HG03558 (cell line): ENCODE measurements around the gene DNAJB6.
"Not testable (repeated sequence)": the region's sequence is repeated elsewhere in the genome, so short reads cannot be mapped to it uniquely, and the experiment has no call there.

Experiments
- ATAC-seq: cut with Tn5 transposase; IDR thresholded peaks from one replicate; pipeline ENCODE4 v1.9.1; 2021; ENCODE audit warnings: moderate number of reproducible peaks; ENCODE audit not compliant: unreplicated experiment; ENCODE audit errors: extremely low read depth

Gene DNAJB6

DNA sequence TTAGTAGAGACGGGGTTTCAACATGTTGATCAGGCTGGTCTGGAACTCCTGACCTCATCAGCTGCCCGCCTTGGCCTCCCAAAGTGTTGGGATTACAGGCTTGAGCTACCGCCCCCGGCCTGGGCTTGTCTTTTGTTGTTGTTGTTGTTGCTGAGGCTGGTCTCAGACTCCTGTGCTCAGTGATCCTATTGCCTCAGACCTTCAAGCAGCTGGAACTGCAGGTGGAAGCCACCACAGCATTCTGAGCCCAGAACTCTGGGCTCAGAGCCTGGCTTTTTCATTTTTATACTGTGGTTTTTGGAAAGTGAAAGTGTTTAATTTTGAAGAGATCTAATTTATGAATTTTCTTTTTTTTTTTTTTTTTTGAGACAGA lies 16.2 kb upstream of the DNAJB6 start:
- ATAC-seq: no peak

DNA sequence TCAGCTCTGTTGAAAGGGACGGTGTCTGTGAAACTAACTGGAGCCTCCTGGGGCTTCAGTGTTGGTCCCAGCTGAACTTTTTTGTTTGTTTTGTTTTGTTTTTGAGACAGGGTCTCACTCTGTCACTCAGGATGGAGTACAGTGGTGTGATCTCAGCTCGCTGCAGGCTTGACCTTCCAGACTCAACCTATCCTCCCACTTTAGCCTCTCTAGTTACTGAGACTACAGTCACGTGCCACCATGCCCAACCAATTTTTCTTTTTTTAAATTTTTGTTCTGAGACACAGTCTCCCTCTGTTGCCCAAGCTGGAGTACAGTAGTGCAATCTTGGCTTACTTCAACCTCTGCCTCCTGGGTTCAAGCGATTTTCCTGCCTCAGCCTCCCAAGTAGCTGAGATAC lies 13.4 kb upstream of the DNAJB6 start:
- no peak for ATAC-seq

DNA sequence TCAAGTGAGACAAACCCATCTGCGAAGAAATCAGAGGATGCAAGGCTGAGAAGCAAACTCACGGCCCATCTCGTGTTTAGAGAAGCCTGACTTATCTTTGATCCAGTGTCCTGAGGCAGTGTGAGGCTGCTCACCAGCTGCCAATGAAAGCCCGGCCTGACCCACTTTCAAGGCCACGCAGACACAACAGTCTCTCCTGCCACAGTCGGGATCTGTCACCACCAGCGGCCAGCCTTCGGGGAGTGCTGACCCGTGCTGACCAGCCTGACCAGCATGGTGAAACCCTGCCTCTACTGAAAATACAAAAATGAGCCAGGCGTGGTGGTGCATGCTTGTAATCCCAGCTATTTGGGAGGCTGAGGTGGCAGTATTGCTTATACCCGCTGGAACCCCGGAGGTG lies 7.4 kb upstream of the DNAJB6 start:
- ATAC-seq: no peak

DNA sequence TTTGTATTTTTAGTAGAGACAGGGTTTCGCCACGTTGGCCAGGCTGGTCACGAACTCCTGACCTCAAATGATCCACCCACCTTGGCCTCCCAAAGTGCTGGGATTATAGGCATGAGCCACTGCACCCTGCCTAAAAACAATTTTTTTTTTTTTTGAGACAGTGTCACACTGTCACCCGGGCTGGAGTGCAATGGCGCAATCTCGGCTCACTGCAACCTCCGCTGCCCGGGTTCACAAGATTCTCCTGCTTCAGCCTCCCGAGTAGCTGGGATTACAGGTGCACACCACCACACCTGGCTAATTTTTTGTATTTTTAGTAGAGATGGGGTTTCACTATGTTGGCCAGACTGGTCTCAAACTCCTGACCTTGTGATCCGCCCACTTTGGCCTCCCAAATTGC lies 6.2 kb upstream of the DNAJB6 start:
- ATAC-seq: not testable (repeated sequence)

DNA sequence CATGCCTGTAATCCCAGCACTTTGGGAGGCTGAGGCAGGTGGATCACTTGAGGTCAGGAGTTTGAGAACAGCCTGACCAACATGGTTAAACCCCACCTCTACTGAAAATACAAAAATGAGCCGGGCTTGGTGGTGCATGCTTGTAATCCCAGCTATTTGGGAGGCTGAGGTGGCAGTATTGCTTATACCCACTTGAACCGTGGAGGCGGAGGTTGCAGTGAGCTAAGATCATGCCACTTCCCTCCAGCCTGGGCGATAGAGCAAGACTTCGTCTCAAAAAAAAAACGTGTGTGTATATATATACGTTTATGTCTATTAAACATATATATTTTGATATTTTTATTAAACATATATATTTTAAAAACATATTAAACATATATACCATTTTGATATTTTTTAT lies 5.8 kb upstream of the DNAJB6 start:
- ATAC-seq: not testable (repeated sequence)

DNA sequence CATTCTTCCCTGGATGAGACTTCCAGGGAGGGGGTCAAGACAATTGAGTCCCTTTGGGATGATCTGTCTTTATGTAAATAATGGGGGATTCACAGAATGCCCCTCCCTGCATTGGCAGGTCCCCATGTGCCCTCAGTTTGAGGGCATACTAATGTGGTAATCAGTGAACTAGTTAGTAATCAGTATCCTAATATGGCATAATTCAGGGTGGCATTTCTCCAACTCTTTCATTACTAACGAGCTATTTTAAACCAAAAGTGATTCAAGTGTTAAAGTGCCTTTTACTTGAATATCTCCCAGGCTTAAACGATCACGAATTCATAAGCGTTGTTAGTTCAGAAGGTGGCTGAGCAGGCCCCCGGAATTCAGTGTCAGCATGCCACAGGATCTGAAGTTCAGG lies 1.6 kb upstream of the DNAJB6 start:
- ATAC-seq: no peak

DNA sequence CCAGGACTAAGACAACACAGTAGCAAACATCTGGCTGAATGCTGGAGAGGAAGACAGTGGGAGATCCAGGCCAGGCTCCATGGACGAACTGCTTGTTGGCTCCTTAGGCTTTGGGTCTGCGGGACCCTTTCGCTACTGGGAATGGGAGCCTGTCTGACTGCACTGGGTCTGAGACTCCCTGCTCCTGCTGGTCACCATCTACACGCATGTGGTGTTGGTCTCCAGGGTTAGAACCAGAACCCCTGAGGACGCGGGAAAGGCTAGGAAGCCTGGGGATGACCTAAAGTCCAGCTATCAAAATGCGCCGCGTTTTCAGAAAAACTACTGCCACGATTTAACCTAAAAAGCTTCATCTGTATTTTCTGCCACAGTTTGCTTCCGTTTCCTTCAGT lies 817 bp upstream of the DNAJB6 start:
- ATAC-seq: no peak

DNA sequence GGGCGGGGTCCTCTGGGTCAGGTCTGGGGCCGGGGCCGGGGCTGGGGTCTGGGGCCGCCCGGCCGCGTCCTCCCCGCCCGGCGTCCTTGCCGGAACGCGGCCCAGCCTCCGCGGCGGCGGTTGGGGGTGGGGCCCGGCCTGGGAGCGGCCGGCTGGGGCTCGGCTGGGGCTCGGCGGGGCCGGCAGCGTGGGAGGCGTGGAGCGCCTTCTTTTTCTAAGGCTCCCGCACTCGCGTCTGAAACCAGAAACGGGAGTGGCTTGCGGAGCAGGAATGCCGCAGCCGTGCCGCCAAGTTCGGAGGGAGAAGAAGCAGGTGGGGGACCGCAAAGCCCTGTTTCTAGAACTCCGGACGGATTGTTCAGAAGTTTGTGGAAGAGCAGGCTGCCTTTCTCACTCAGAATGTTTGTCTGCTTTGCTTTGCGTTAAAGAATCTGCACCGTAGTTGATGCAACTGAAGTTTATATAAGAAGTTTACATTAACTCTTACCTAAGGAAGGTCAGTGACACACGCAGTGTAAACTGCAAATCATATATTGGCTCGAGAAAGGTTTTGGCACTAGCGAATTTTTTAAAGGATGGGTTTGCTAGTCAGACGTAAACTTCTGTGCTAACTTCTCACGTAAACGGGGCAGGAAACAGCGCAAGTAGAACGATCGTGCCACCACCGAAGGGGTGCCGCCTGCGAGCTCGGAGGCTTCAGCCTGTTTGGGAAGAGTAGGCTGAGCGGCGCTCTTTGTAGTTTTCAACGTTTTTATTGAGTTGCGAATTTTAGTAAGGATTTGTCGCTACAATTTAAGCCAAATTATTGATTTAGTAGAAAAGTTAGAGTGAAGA lies 729 bp downstream of the DNAJB6 start:
- ATAC-seq: no peak

DNA sequence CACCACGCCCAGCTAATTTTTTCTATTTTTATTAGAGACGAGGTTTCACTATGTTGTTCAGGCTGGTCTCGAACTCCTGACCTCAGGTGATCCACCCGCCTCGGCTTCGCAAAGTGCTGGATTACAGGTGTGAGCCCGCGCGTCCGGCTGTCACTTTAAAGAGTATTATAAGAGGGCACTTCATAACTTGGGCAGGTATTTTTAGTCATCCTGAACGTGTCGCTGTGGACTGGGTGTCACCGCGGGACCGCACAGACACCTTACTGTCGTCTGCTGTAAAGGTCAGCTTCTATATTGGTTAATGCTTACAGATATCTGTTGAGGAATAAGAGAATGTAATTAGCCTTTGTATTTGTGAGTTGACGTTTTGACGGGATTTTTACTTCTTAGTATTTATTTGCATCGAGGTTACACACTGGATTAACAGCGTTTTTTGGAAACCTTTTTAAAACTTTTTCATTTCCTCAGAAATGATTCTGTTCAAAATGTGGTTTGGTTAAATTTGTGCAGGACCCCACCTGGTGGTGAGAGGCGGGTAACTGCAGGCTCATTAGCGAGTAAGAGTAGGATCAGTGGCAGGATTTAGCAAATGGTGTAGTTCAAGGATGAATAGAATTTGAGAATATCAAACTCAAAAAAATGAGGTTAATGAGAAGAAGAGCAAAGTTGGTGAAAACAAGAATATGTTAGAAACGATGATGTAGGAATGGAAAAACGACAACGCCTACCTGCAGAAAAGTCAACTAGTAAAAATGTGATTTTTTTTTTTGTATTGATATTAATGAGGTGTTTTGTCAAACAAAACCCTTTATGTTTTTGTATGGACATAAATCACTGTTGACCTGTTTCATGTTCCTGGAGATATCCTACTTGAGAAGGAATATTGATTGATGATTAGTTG lies 3.2 kb downstream of the DNAJB6 start:
- ATAC-seq: no peak

DNA sequence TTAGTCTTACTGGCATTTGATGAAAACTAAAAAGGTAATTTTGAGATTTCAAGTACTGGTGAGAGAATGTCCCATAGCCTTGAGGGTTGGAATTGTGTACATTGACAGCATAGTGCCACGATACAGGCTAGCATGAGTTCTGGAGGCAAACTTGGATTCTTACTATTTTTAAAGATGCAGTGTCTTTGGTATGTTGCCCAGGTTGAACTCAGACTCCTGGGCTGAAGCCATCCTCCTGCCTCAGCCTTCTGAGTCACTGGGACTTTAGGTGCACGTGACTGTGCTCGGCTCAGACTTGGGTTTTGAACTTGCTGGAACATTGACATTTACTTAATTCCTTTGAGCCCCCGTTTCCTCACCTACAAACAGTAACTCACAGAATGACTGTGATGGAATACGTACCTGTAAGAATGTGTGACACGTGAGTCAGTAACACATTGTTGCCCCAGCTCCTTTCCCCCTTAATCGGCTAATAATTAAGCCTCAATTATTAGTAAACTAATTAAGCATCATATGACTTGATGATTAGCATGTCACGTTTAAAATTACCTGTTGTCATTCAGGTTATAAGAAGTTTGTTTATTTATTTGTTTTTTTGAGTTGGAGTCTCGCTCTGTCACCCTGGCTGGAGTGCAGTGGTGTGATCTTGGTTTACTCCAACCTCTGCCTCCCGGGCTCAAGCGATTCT lies 10.6 kb downstream of the DNAJB6 start:
- no peak for ATAC-seq

DNA sequence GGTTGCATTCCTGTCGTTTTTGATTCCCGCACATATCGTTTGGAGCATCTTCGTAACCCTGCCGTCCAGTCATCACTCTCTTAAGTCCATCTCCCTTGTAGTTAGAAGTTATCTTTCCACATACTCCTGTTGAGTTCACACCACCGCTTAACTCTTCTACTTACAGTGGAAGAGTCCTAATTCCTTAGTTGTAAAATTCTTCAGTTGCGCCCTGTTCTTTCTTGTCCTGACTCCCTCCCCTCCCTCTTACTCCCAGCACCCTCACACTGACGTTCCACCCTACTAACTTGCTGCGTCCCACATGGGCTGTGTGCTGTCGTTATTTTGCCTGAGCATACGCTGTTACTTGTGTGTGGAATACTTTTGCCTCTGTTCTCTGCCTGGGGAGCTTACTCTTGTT lies 11.7 kb downstream of the DNAJB6 start:
- ATAC-seq: no peak

DNA sequence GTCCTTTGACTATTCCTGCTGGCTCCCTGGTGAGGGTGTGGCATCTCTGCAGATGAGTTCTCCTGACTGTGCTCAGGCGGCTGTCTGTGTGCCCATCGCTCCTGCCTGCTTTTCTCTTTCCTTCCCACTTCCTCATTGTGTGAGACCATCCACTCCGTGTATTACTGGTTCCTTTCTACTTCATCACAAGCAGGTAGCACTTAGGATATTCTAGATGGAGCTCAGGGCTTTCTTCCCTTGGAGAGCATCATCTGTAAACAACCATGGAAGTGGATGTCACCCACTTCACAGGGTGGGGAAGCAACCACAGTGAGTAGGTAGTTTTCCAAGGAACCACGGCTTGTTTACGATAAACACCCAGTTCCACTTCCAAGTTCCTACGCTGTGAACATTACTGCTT lies 15.7 kb downstream of the DNAJB6 start:
- ATAC-seq: no peak

DNA sequence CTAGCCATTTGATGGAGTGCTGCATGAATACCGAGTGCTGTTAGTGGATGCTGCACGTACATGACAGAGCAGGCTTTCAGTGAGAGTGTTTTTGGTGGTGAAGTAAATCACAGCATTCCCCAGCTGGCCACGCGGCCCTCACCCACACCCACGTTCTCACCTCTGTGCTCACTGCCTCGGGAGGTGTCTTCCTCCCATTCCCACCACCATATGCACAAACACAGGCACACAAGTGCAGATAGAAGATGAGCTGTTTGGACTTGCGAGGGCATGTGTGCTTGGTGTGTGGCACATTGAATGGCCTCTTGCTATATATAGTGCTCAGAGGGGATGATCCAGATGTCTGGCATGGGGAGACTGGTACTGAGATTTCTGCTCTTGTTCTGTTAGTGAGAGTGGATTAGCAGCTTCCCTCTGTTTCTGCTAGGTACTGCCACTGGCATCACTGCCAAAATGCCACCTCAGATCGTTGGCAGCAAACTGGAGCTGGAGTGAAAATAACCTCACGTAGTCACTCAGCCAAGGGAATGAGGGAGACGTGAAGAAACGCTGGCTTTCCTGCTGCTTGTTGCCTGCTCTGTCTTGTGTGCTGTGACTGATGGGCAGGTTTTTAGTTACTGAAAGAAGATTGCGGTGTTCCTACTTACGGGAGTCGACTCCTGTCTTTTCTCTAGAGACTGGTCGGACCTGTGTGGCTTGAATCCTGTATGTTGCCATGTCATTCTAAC lies 19.1 kb downstream of the DNAJB6 start:
- no peak for ATAC-seq

DNA sequence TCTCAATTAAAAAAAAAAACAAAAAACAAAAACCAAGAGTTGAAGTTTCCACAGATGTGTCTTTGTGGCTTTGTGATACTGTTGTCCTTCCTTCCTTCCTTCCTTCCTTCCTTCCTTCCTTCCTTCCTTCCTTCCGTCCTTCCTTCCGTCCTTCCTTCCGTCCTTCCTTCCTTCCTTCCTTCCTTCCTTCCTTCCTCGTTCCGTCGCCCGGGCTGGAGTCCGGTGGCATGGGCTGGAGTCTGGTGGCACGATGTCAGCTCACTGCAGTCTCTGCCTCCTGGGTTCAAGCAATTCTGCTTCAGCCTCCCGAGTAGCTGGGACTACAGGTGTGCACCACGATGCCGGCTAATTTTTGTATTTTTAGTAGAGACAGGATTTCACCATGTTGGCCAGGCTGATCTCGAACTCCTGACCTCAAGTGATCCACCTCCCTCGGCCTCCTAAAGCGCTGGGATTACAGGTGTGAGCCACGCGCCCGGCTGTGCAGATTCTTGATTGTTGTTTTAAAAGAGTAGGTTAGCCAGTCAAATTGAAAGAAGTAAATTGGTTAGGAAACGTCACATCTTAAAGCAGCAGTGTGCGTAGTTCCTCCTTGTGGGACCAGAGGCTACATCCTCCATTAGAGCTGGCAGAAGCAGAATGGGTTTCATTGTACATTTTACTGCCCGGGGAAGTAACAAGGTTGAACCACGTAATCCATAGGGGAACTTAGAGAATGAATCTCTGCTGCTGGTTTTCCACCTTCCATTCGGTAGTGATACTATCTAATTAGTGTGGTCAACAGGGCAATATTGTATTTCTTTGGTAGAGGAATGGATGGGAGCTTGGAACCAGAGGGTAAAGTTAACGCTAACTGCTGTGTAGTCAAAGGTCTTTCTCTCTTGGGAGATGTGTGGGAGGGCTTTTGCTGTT lies 20.6 kb downstream of the DNAJB6 start:
- peak; percentile 73 for ATAC-seq

DNA sequence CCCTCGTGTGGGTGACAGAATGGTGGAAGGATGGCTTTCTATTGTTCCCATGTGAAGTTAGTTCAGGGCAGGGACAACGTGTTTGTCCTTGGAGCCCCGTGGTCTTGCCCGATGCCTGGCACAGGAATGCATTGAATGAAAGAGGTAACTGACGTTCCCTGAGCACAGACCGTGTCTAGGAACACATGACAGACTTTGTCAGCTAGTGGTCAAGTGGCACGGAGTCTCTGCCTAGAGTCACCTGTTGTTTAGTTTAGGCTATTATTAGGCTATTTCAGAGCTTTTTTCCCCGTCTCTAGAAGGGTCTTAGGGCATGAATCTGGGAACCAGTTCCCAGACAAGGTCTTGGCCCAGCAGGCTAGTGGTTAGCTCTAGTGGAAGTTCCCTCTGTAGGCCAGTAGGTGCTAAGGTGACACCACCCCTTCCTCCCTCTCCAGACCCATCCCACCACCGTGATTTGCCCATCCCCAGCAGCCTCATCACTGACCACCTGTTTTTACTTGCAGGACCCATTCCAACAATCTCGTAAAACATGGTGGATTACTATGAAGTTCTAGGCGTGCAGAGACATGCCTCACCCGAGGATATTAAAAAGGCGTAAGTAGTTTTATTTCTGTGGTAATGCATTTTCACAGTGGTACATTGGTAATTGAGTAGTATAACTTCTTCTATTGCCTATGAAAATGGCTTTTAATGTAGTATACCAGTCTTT lies 21.4 kb downstream of the DNAJB6 start:
- no peak for ATAC-seq

DNA sequence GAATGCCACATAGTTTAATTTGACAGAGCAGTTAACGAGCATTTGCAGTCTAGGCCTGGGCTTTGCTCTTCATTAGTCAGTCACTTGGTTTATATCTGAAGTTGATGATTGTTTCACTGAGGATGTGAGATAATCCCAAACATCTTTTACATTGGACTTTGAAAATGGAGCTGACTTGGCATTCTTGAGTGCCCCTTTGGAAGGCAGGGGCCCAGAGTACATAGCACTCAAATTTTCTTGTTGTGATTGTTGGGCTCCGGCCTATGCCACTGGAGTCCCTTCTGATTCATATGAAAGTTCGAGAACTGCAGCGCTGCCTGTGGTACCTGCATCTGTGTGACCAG lies 21.9 kb downstream of the DNAJB6 start:
- ATAC-seq: no peak

DNA sequence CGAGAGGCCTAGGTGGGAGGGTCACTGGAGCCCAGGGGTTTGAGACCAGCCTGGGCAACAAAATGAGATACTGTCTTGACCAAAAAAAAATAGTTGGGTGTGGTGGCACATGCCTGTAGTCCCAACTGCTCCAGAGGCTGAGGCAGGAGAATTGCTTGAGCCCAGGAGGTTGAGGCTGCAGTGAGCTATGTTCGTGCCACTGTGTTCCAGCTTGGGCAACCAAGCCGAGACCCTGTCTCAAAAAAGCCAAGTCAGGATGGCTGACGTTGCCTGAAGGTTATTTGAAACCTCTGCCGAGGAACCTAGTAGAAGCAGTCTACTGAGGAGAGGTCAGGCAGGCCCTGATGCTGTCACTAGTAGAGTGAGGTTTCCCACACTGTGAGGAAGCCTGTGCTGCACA lies 22.8 kb downstream of the DNAJB6 start:
- ATAC-seq: no peak

DNA sequence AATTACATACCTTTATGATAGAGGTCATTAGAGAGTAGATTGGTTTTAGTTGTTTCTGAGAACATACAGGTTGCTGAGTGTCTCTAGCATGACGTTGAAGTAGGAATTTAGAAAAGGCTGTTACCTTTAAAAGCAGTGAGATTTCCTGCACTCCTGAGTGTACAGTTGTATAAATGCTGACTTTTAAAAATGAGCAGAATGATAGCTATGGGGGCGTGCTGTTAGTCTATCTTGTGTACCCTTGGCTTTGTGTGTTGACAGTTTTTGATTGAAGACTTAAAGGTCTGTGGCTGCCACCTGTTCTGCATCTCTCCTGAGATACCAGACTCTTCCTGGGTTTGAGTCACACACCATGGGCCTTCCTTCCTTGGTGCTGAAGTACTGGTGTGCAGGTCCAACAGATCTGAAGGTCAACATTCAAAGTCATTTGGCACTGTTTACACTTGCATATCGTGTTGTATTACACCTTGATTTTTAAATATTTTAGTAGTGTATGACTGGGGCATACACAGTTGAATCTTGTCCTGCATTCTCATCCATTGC lies 23.8 kb downstream of the DNAJB6 start:
- ATAC-seq: no peak

DNA sequence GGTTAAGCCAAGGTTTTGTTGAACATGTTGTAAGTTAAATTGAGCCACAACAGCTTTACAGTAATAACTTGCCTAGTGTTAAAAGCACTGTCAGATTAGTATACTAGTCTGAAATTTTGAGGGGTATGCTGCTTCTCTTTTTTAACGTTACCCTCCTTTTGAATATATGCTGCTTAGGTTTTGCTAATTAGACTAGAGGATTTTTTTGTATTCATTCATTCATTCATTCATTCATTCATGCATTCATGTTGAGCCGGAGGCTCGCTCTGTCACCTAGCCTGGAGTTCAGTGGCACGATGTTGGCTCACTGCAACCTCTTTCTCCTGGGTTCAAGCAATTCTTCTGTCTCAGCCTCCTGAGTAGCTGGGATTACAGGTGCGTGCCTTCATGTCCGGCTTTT lies 24.7 kb downstream of the DNAJB6 start:
- no peak for ATAC-seq
